ENCODE data around the gene RBM20. TPM values are rescaled to one million over a fixed set of nuclear protein-coding genes. Genes with fewer than 3 reads are reported as not detected.
"Not testable (repeated sequence)": the region's sequence is repeated elsewhere in the genome, so short reads cannot be mapped to it uniquely, and the experiment has no call there.

Gene RBM20
- total RNA-seq, 1 experiment from 2014 or later = not detected

DNA sequence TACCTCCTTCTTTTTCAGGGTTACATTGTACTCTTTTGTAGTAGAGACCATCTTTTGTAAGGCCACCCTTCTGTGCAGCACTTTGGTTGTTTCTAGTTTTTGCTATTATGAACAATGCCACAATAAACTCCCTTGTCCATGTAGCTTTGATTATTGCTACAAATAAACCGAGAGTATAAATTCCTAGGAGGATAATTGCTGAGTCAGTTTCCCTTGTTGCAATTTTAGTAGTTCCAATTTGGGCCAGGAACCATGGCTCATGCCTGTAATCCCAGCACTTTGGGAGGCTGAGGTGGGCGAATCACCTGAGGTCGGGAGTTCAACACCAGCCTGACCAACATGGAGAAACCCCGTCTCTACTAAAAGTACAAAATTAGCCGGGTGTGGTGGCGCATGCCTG, 4.3 kb upstream of the RBM20 start:
- peaks cover 32% of the 10 kb centered on the region for H3K27me3 ChIP-seq
- DNase-seq, H3K4me3 ChIP-seq, H3K9me3 ChIP-seq, H3K36me3 ChIP-seq: not testable (repeated sequence)

GRCh38 chr10:110641256-110641655, 2.9 kb upstream of the RBM20 start:
- Histone ChIP-seq H3K4me3 (no peak overlapping the region), H3K9me3 (no peaks in the 10 kb centered on the region), H3K36me3 (no peaks in the 10 kb centered on the region), H3K27me3 (peaks cover 32% of the 10 kb centered on the region)
- DNase-seq = no peak

- H3K9me3 ChIP-seq = no peaks in the 10 kb centered on the region
- no peak overlapping the region for H3K4me3 ChIP-seq
- no peak for DNase-seq
- no peaks in the 10 kb centered on the region for H3K36me3 ChIP-seq
- H3K27me3 ChIP-seq = peaks cover 33% of the 10 kb centered on the region
Observed at GRCh38 chr10:110642204-110643034, 1.7 kb upstream of the RBM20 start.

DNA sequence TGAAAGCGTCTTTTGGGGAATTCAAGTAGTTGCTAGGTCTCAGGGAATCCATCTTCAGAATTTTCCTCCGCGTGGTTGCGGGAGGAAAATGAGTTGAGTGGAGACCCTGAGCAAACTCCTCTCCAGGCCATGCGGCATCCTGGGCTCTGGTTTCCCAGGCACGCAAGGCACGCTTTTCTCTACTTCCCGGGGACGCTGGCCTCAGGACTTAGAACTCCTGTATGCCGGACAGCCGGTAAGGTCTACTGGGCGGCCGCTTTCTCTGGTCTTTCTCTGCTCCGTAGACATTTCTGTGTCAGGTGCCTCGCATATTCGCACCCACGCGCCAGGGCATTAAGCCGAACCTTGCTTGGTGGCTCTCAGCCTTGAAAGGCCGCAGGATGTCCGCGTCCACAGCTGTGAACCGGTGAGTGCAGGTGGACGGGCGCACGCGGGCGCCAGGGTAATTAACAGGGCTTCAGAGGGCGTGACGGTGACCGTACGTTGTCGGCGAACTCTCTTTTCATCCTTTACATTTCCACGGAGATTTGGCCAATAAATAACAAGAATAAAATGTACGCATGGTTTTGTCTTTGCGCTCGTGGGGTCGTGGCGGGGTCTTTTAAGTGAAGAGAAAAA, 992 bp upstream of the RBM20 start:
- Histone ChIP-seq H3K9me3 (no peaks in the 10 kb centered on the region), H3K4me3 (peak overlapping the region; percentile 46), H3K36me3 (no peaks in the 10 kb centered on the region), H3K27me3 (peaks cover 40% of the 10 kb centered on the region)
- DNase-seq = no peak

DNA sequence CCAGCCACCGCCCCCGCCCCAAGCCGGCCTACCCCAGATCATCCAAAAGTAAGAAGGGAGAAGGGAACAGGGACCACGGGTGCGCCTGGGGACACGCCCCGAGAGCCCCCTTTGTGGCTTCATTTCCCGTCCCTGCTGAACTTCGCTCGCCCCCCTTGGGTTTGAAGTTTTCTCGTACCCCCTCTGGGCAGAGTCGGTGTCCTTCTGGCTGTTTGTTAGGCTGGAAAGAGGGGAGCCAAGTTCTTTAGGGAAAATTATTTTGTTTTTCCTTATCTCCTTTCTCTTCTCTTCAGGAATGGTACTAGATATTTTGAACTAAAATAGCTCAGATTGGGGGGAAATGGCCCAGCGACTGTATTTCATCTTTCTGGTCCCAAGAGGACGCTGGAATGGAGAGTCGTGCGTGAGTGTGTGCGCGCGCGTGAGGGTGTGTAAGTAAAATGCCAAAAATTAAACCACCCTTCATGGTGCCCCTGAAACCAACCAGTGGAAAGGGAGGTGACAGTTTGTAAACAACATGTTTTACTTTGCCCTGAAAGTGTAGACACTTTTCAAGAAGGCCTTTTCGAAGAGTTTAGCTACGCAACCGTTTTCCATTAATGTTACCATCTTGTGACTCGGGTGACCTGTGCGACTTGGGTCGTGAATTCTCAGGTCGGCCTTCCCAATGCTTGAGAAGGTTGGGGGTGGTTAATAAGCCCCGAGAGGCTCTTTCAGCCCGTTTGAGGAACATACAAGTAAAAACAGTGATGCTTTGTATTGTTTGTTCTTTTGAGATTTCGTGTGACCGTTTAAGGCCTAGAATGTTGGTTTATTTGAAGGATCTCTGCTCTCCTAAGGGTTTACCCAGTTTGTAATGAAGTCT, 694 bp downstream of the RBM20 start:
- peaks cover 42% of the 10 kb centered on the region for H3K27me3 ChIP-seq
- no peaks in the 10 kb centered on the region for H3K36me3 ChIP-seq
- H3K9me3 ChIP-seq = no peaks in the 10 kb centered on the region
- peak overlapping the region; percentile 46; the same call in 1 of the 2 replicates for H3K4me3 ChIP-seq
- DNase-seq = no peak

- no peak overlapping the region for H3K4me3 ChIP-seq
Observed at GRCh38 chr10:110646417-110647135, 2.4 kb downstream of the RBM20 start.

GRCh38 chr10:110647136-110647430, 2.9 kb downstream of the RBM20 start:
- peaks cover 30% of the 10 kb centered on the region for H3K27me3 ChIP-seq
- H3K4me3 ChIP-seq = no peak overlapping the region

More at GRCh38 chr10:110646417-110647135, 2.4 kb downstream of the RBM20 start:
- Histone ChIP-seq H3K9me3 (no peaks in the 10 kb centered on the region), H3K27me3 (peaks cover 35% of the 10 kb centered on the region), H3K36me3 (no peaks in the 10 kb centered on the region)
- DNase-seq = no peak

GRCh38 chr10:110648692-110649346, 4.7 kb downstream of the RBM20 start:
- no peaks in the 10 kb centered on the region for H3K36me3 ChIP-seq
- H3K4me3 ChIP-seq = no peak overlapping the region
- peaks cover 15% of the 10 kb centered on the region for H3K27me3 ChIP-seq
- DNase-seq = no peak
- no peaks in the 10 kb centered on the region for H3K9me3 ChIP-seq

More at GRCh38 chr10:110647136-110647430, 2.9 kb downstream of the RBM20 start:
- Histone ChIP-seq H3K36me3 (no peaks in the 10 kb centered on the region), H3K9me3 (no peaks in the 10 kb centered on the region)
- DNase-seq = no peak

DNA sequence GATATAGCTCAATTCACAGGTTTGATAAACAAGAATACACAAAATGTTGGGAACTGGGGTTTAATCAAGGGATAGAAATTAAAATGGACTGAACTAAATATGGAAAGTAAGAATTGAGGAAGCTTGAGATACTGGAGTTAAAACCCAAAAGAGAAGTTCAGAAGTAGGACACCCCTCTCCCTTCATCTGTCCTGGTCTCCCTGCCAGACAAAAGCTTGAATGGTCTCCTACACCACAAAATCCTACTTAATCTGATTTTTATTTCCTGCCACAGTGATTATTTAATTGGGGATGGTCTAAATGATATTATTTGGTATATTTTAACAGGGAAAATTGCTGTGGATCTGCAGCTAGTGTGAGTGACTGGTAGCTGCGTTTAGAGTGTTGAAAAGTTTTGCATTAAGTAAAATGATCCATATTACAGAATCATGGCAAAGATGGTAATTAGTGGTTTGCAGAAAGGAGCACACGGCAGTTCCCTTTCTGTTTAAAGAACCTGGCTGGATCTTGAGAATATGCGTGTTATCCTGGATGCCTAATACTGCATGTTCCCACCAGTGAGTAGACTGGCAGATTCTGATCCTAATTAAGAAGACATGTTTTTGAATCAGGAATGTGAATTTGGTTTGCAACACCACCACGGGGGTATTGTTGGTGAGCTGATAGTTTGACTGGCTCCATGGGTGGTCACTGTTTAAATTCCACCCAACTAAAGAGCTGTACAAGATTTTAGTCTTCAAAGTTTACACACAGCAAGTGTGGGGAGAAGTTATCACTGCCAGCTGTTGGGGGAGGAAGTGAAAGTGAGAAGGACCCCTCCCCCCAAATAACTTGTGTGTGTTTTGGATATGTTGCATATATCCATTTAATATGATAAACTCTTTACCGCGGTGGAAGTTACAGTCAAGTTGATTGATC, 5.5 kb downstream of the RBM20 start:
- Histone ChIP-seq H3K36me3 (no peaks in the 10 kb centered on the region), H3K9me3 (no peaks in the 10 kb centered on the region), H3K27me3 (peaks cover 17% of the 10 kb centered on the region), H3K4me3 (no peak overlapping the region)
- no peak for DNase-seq

- Histone ChIP-seq H3K4me3 (no peak overlapping the region), H3K9me3 (no peaks in the 10 kb centered on the region), H3K27me3 (peaks cover 17% of the 10 kb centered on the region), H3K36me3 (no peaks in the 10 kb centered on the region)
- DNase-seq = no peak
Observed at GRCh38 chr10:110650265-110650668, 6.1 kb downstream of the RBM20 start.

DNA sequence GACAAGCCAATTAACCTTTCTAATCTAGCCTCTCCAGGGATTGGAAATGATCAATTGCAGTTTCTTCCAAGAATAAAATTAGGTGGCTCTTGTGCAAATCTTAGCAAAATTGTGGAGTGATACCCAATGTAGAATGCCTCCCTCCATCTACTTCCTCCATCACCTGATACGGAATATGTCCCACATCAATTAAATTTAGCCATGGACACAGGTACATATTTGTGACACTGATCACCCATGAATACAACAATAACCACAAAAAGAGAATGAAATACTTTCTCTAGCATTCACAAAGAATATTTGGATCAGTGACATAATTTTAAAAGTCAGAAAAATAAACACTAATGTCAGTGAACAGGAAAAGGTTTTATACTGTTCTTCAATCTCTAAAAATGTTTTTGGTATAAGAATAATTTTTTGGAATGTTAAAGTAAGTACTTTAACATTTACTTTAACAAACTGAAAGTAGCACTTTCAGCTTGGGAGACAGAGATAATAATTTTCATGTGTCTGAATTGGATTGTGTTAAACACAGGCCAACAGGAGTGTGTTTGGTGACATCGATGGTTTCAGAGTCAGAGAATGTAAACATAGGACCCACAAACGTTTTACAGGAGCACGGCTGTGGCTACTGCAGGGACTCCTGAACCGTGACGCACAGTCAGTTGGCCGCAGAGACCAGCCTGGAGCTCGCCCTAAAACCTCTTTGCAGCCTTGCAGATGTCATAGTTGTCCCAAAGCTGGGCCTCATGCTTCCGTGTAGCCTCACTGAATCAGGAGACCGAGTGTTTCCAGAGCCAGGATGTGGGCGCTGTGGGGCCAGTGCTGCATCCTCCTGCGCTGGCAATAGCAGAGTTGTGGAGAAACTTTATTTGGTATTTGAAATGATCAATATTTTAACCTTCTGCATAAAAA, 7.2 kb downstream of the RBM20 start:
- H3K4me3 ChIP-seq = no peak overlapping the region
- H3K36me3 ChIP-seq = no peaks in the 10 kb centered on the region
- peaks cover 17% of the 10 kb centered on the region for H3K27me3 ChIP-seq
- H3K9me3 ChIP-seq = no peaks in the 10 kb centered on the region
- DNase-seq = peak; percentile 57

GRCh38 chr10:110652475-110653118, 8.5 kb downstream of the RBM20 start:
- Histone ChIP-seq H3K4me3 (no peak overlapping the region), H3K9me3 (no peaks in the 10 kb centered on the region), H3K36me3 (no peaks in the 10 kb centered on the region), H3K27me3 (peaks cover 14% of the 10 kb centered on the region)
- DNase-seq = no peak

DNA sequence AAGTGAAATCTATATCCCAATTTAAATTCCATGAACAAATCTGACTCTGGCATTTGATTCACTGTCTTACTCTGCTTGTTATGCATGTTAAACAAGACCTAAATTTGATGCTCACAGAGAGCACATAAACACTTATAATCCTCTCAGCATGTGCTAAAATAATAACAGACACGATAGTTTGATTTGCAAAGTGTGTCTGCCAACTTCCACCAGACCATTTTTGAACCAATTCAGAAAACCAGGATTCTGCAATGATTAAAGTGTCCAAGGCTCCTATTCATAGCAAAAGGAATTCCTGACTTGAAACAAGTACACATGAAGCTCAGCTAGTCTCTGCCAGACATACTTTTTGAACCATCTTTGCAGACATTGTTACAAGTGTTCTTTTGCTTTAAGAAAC, 11.2 kb downstream of the RBM20 start:
- H3K9me3 ChIP-seq = no peaks in the 10 kb centered on the region
- DNase-seq = no peak
- peaks cover 4% of the 10 kb centered on the region; the same call in 1 of the 2 replicates for H3K27me3 ChIP-seq
- H3K36me3 ChIP-seq = no peaks in the 10 kb centered on the region
- no peak overlapping the region for H3K4me3 ChIP-seq

GRCh38 chr10:110656612-110657011, 12.5 kb downstream of the RBM20 start:
- H3K36me3 ChIP-seq = no peaks in the 10 kb centered on the region
- no peaks in the 10 kb centered on the region for H3K9me3 ChIP-seq
- H3K27me3 ChIP-seq = peaks cover 4% of the 10 kb centered on the region; the same call in 1 of the 2 replicates
- H3K4me3 ChIP-seq = no peak overlapping the region
- DNase-seq = no peak

All from MG63 (cell line).